ENCODE data around the gene ROGDI.

The ROGDI gene

GRCh38 chr16:4795181-4795827 lies 7.1 kb downstream of the ROGDI start, which contains the start of gene SMIM22:
SMIM22 (plus strand) TSS chr16:4795369; CDS start chr16:4795735, 366 bp downstream.
- Histone ChIP-seq H3K4me1 (ENCODE audit: control insufficient read depth, insufficient read depth, low read length) (no peaks in the 10 kb centered on the region), H3K4me3 (ENCODE audit: low read depth, low read length) (no peak within 1 kb of the TSS), H3K9me3 (ENCODE audit: control insufficient read depth, insufficient read depth, low read depth, low read length) (no peaks in the 10 kb centered on the region), H3K27ac (ENCODE audit: extremely low read depth, low read depth, low read length) (no peak within 1 kb of the TSS), H3K36me3 (ENCODE audit: control insufficient read depth in 2 of 2, insufficient read depth in 1 of 2, low read length in 2 of 2) (peaks cover 0 to 26% of the 10 kb centered on the region in 2 experiments; a peak in 1 of 3 replicates)
- POLR2A ChIA-PET, result interaction anchor here (0.6 kb wide), 2 partner anchors 11 to 168 kb away, joined by 3 read pairs; no protein-coding TSS in a partner anchor
- TF ChIP-seq GLIS1 (tag by site-specific recombination; IDR thresholded peaks at IDR 0.05) (0 out of 2 replicates have a peak, but pooled peaks have one; percentile 18), ZNF623 (tag by site-specific recombination; IDR thresholded peaks at IDR 0.05) (0 out of 2 replicates have a peak, but pooled peaks have one; percentile 8), REST (tag by site-specific recombination; IDR thresholded peaks at IDR 0.05) (no peak), ZNF341 (tag by site-specific recombination; IDR thresholded peaks at IDR 0.05; ENCODE audit: low read depth) (no peak), ZNF248 (tag by site-specific recombination; IDR thresholded peaks at IDR 0.05) (no peak), ZNF48 (tag by site-specific recombination; IDR thresholded peaks at IDR 0.05) (no peak), ZNF560 (tag by site-specific recombination; IDR thresholded peaks at IDR 0.05; ENCODE audit: borderline replicate concordance) (no peak), ZNF398 (tag by site-specific recombination; IDR thresholded peaks at IDR 0.05) (peak; percentile 61), ZBTB48 (tag by site-specific recombination; IDR thresholded peaks at IDR 0.05) (peak; percentile 55; the same call in 1 of the 2 replicates), ZBTB8A (tag by site-specific recombination; IDR thresholded peaks at IDR 0.05) (no peak), KLF1 (tag by site-specific recombination; IDR thresholded peaks at IDR 0.05) (peak; percentile 35; the same call in 1 of the 2 replicates), ZIC2 (tag by site-specific recombination; IDR thresholded peaks at IDR 0.05) (peak; percentile 63), ZNF692 (tag by site-specific recombination; IDR thresholded peaks at IDR 0.05) (peak; percentile 74), ZFP69B (tag by site-specific recombination; IDR thresholded peaks at IDR 0.05) (peak; percentile 35; the same call in 1 of the 2 replicates), ZFHX2 (tag by site-specific recombination; conservative IDR thresholded peaks at IDR 0.05) (peak; percentile 54), SP2 (tag by site-specific recombination; IDR thresholded peaks at IDR 0.05) (no peak), PATZ1 (tag by site-specific recombination; IDR thresholded peaks at IDR 0.05) (peak; percentile 43)
- CTCF ChIA-PET, result no interaction called here

All from HEK293 (cell line).